Measurements from ENCODE around the gene RRH. TPM values are rescaled to one million over a fixed set of nuclear protein-coding genes. Genes with fewer than 3 reads are reported as not detected.

The RRH gene
- polyA plus RNA-seq, 3 donors = not detected

- Histone ChIP-seq H3K27me3 (ENCODE audit: control insufficient read depth in 2 of 2, insufficient read depth in 2 of 2, low read length in 2 of 2) (no peaks in the 10 kb centered on the region), H2AFZ (ENCODE audit: insufficient read depth, low read depth, low read length, poor library complexity, severe bottlenecking) (no peak overlapping the region), H3K4me1 (ENCODE audit: control insufficient read depth in 1 of 2, insufficient read depth in 2 of 2, low read length in 2 of 2) (peaks cover 8 to 11% of the 10 kb centered on the region in 2 donors), H3K9me3 (replicated peaks in 1 of 2; ENCODE audit: control insufficient read depth in 1 of 2, insufficient read depth in 1 of 2, low read length in 2 of 2) (no peaks in the 10 kb centered on the region), H3K36me3 (replicated peaks in 1 of 2; ENCODE audit: control insufficient read depth in 1 of 2, insufficient read depth in 2 of 2, low read length in 2 of 2) (peaks cover 53 to 75% of the 10 kb centered on the region in 2 donors), H3K27ac (ENCODE audit: low read depth in 1 of 2, low read length in 2 of 2) (no peak overlapping the region), H3K9ac (ENCODE audit: insufficient read depth, low read length, poor library complexity, severe bottlenecking) (no peak overlapping the region), H3K4me2 (replicated peaks; ENCODE audit: extremely low read depth, low read length, poor library complexity, severe bottlenecking) (no peak overlapping the region), H3K79me2 (ENCODE audit: insufficient read depth, low read length) (peaks cover 15% of the 10 kb centered on the region), H4K20me1 (ENCODE audit: insufficient read depth, low read length) (no peaks in the 10 kb centered on the region), H3K4me3 (replicated peaks in 1 of 3; ENCODE audit: low read depth in 2 of 3, low read length in 3 of 3) (no peak overlapping the region)
- 100% methylated on average over 1 of the region's 2 CpGs for WGBS (ENCODE audit: insufficient coverage)
- Mint-ChIP-seq H3K27ac (no peak overlapping the region), H3K4me1 (peaks cover 17% of the 10 kb centered on the region), H3K27me3 (ENCODE audit: low read depth in 3 of 3) (peaks cover 0 to 1% (median 0%) of the 10 kb centered on the region in 3 donors), H3K36me3 (peaks cover 60 to 71% of the 10 kb centered on the region in 2 donors), H3K9me3 (no peaks in the 10 kb centered on the region), H3K4me3 (no peak overlapping the region)
- intact Hi-C loops (cut with micrococcal nuclease) = loop anchor here in 1 of 2 donors (10.0 kb wide), 1 partner anchor 116 kb away; the partner anchor contains the start of gene CASP6
- TF ChIP-seq CTCF (IDR thresholded peaks at IDR 0.05) = no peak
- DNase-seq = no peak
These were observed 7.2 kb upstream of the RRH start for GRCh38 chr4:109820563-109820962.

- no peaks in the 10 kb centered on the region for H4K20me1 ChIP-seq (ENCODE audit: insufficient read depth, low read length)
- peaks cover 60 to 73% of the 10 kb centered on the region in 2 donors for H3K36me3 Mint-ChIP-seq
- peaks cover 11% of the 10 kb centered on the region for H3K4me1 Mint-ChIP-seq
- DNase-seq = no peak
- H3K9me3 Mint-ChIP-seq = no peaks in the 10 kb centered on the region
- no peak overlapping the region for H2AFZ ChIP-seq (ENCODE audit: insufficient read depth, low read depth, low read length, poor library complexity, severe bottlenecking)
- H3K4me1 ChIP-seq (ENCODE audit: control insufficient read depth in 1 of 2, insufficient read depth in 2 of 2, low read length in 2 of 2) = peaks cover 3 to 5% of the 10 kb centered on the region in 2 donors
- no peak overlapping the region for H3K27ac ChIP-seq (ENCODE audit: low read depth in 1 of 2, low read length in 2 of 2)
- H3K9me3 ChIP-seq (replicated peaks in 1 of 2; ENCODE audit: control insufficient read depth in 1 of 2, insufficient read depth in 1 of 2, low read length in 2 of 2) = no peaks in the 10 kb centered on the region
- no peak overlapping the region for H3K4me3 ChIP-seq (replicated peaks in 1 of 3; ENCODE audit: low read depth in 2 of 3, low read length in 3 of 3)
- no peaks in the 10 kb centered on the region for H3K27me3 ChIP-seq (ENCODE audit: control insufficient read depth in 2 of 2, insufficient read depth in 2 of 2, low read length in 2 of 2)
- no peak for TF ChIP-seq CTCF (IDR thresholded peaks at IDR 0.05)
- H3K79me2 ChIP-seq (ENCODE audit: insufficient read depth, low read length) = peaks cover 9% of the 10 kb centered on the region
- H3K27ac Mint-ChIP-seq = peak overlapping the region in 1 of 7 donors; percentile 64
- no CpG with 5 or more reads among the region's 2 CpGs for WGBS (ENCODE audit: insufficient coverage)
- no peak overlapping the region for H3K4me2 ChIP-seq (replicated peaks; ENCODE audit: extremely low read depth, low read length, poor library complexity, severe bottlenecking)
- peaks cover 0 to 1% (median 0%) of the 10 kb centered on the region in 3 donors for H3K27me3 Mint-ChIP-seq (ENCODE audit: low read depth in 3 of 3)
- H3K36me3 ChIP-seq (replicated peaks in 1 of 2; ENCODE audit: control insufficient read depth in 1 of 2, insufficient read depth in 2 of 2, low read length in 2 of 2) = peaks cover 53 to 76% of the 10 kb centered on the region in 2 donors
- H3K9ac ChIP-seq (ENCODE audit: insufficient read depth, low read length, poor library complexity, severe bottlenecking) = no peak overlapping the region
- intact Hi-C loops (cut with micrococcal nuclease) = loop anchor here in 1 of 2 donors (10.0 kb wide), 1 partner anchor 116 kb away; the partner anchor contains the start of gene CASP6
- no peak overlapping the region for H3K4me3 Mint-ChIP-seq
These were observed 6.6 kb upstream of the RRH start for GRCh38 chr4:109821185-109821584.

All from CD14-positive monocyte (primary cell).